ENCODE data around the gene SLAMF8. TPM values are rescaled to one million over a fixed set of nuclear protein-coding genes. Genes with fewer than 3 reads are reported as not detected.
A peak's percentile ranks its signal among the peaks of the same experiment; 100 is the strongest.

SLAMF8 gene
- total and polyA plus RNA-seq, 12 donors, result 0.30 to 24.4 (median 0.99) TPM

DNA sequence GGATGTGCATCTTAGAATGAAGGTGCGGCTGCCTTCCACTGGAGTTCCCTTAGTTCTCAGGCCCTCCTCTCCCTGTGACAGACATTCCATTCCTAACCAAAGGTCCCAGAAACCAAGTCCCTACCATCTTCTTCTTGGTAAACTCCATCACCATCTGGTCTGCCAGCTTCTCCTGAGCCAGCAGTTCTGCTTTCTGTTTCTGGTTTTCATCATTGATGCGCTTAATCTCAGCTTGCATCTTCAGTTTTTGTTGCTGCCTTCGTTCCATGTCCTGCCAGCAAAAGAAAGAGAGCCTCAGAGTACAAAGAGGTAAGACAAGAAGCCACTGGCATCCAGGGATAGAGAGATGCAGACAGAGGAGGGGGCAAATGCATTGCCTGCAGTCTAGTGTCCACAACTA, 53.8 kb downstream of the SLAMF8 start:
- WGBS, 2 donors, result 92 to 93% methylated on average over 3 of the region's 3 CpGs
- Histone ChIP-seq H3K4me3 (no peak overlapping the region), H3K36me3 (no peaks in the 10 kb centered on the region), H3K4me1 (peaks cover 0 to 33% (median 0%) of the 10 kb centered on the region in 9 donors), H3K27ac (peak overlapping the region in 1 of 10 donors; percentile 58), H3K27me3 (peaks cover 0 to under 1% (median 0%) of the 10 kb centered on the region in 7 donors), H3K9me3 (no peaks in the 10 kb centered on the region)
- TF ChIP-seq, protein P1, sequence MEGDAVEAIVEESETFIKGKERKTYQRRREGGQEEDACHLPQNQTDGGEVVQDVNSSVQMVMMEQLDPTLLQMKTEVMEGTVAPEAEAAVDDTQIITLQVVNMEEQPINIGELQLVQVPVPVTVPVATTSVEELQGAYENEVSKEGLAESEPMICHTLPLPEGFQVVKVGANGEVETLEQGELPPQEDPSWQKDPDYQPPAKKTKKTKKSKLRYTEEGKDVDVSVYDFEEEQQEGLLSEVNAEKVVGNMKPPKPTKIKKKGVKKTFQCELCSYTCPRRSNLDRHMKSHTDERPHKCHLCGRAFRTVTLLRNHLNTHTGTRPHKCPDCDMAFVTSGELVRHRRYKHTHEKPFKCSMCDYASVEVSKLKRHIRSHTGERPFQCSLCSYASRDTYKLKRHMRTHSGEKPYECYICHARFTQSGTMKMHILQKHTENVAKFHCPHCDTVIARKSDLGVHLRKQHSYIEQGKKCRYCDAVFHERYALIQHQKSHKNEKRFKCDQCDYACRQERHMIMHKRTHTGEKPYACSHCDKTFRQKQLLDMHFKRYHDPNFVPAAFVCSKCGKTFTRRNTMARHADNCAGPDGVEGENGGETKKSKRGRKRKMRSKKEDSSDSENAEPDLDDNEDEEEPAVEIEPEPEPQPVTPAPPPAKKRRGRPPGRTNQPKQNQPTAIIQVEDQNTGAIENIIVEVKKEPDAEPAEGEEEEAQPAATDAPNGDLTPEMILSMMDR (IDR thresholded peaks at IDR 0.05), result no peak
- ATAC-seq (no peak), DNase-seq (no peak)
- intact Hi-C loops (cut with DNase I), result loop anchor here in 1 of 10 donors (10.0 kb wide), 1 partner anchor 666 kb away; no protein-coding TSS in a partner anchor

DNA sequence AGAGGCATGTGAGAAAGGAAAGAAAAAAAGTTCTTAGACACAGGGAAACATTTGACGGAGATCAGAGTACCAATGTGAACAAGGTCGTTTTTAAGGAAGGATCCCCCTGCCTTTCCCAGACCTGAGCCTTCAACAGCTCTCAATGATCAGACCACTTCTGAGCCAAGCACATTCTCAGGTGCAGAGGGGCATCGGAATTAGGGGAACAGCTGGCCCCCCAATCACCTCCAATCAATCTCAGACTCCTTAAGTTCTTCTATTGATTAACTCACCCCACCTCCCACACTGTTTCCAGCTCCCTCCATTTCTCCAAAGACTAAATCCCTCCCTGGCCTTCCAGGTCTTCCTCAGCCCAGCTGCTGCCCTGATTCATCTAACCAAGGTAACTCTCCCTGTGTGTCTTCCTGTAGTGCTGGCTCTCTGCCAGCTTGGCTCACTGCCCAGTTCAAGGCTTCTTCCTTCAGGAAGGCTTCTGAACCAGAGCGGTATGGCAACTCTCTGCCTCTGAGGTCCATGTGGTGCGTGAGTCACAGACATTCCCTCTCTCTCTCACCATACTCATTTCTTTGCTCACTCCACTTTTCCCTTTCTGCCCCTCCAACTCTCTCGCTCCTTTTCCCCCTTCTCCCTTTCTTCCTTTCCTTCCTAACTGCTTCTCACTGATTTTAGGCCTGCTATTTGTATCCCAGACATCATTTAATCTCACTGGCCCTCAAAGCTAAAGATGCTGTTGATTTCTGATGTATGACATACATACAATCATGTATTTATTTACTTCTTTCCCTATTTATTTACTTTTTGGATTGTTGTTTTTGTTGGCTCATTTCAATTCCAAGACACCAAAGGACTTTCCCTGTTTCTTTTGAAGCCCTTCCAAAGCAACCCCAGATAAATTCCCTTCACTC, 55.2 kb downstream of the SLAMF8 start:
- peaks cover 0 to 33% (median 0%) of the 10 kb centered on the region in 9 donors for H3K4me1 ChIP-seq
- H3K36me3 ChIP-seq, result no peaks in the 10 kb centered on the region
- intact Hi-C loops (cut with DNase I), result loop anchor here in 2 of 10 donors (2.0 to 10.0 kb wide), 2 partner anchors 19 to 667 kb away; partner anchors contain the start of gene VSIG8 (in 1 of the 2)
- DNase-seq (peak; percentile 48 to 65), ATAC-seq (peak in 5 of 8 donors; percentile 31 to 70 (median 56))
- H3K4me3 ChIP-seq, result no peak overlapping the region
- H3K9me3 ChIP-seq, result no peaks in the 10 kb centered on the region
- H3K27me3 ChIP-seq, result no peaks in the 10 kb centered on the region
- peak overlapping the region in 1 of 10 donors; percentile 56 for H3K27ac ChIP-seq
- TF ChIP-seq, protein P1 (IDR thresholded peaks at IDR 0.05), result no peak
- WGBS, 2 donors, result 63 to 66% methylated on average over 6 of the region's 6 CpGs

DNA sequence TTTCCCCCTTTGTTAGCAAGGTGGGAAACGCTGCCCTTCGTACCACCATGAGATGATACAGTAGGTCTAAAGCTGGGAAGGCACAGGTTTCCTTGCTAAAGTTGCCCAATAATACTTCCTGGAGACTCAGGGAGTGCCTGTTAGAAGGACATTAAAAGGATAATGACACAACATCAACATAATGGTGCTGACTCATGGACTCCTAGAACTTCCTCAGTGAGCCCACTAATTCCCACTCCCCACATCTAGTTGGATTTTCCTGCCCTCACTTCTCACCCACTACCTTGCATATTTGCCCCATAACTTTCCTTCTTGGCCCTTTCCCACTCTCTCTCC, 55.8 kb downstream of the SLAMF8 start:
- ATAC-seq (peak in 1 of 8 donors; percentile 50), DNase-seq (no peak)
- Histone ChIP-seq H3K36me3 (no peaks in the 10 kb centered on the region), H3K27ac (peak overlapping the region in 1 of 10 donors; percentile 56), H3K4me3 (no peak overlapping the region), H3K27me3 (no peaks in the 10 kb centered on the region), H3K4me1 (peaks cover 0 to 33% (median 0%) of the 10 kb centered on the region in 9 donors), H3K9me3 (no peaks in the 10 kb centered on the region)
- 78 to 82% methylated on average over 2 of the region's 2 CpGs for whole genome bisulfite sequencing, 2 donors
- TF ChIP-seq, protein P1 (IDR thresholded peaks at IDR 0.05), result no peak
- intact Hi-C loops (cut with DNase I), result loop anchor here in 2 of 10 donors (2.0 to 10.0 kb wide), 2 partner anchors 20 to 668 kb away; partner anchors contain the start of gene VSIG8 (in 1 of the 2)

DNA sequence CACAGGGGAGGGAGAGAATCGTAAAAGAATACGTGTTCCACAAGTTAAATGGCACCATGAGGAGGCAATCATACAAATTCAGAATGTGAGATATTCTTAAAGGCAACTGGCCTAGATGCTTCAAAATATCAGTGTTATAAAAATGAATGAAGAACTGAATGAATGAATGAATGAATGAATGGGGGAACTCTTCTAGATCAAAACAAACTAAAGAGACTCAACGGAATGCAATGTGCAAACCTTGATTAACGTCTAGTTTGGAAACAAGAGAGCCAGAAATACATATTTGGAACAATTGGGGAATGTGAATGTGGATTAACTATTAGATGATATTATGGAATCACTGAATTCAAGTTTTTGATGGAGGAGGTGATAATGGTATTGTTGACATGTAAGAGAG, 56.5 kb downstream of the SLAMF8 start:
- DNase-seq (no peak), ATAC-seq (no peak)
- TF ChIP-seq, protein P1 (IDR thresholded peaks at IDR 0.05), result no peak
- H3K27me3 ChIP-seq, result no peaks in the 10 kb centered on the region
- H3K4me1 ChIP-seq, result peaks cover 0 to 33% (median 0%) of the 10 kb centered on the region in 9 donors
- WGBS, 2 donors, result 67 to 85% methylated on average over 4 of the region's 4 CpGs
- H3K27ac ChIP-seq, result no peak overlapping the region
- no peaks in the 10 kb centered on the region for H3K36me3 ChIP-seq
- intact Hi-C loops (cut with DNase I), result loop anchor here in 2 of 10 donors (2.0 to 10.0 kb wide), 2 partner anchors 20 to 668 kb away; partner anchors contain the start of gene VSIG8 (in 1 of the 2)
- H3K9me3 ChIP-seq, result no peaks in the 10 kb centered on the region
- no peak overlapping the region for H3K4me3 ChIP-seq
